HCT116 (cell line): ENCODE data around the gene ARHGEF25. TPM values are rescaled to one million over a fixed set of nuclear protein-coding genes. Genes with fewer than 3 reads are reported as not detected.

ENCODE experiments used
- ATAC-seq: fragments of 200-7000 bp; cut with Tn5 transposase; 2 replicates; pipeline ENCODE4 v1.9.1; 2020; ENCODE audit warnings: mild to moderate bottlenecking, moderate library complexity
- BruUV-seq: library from RNA; stranded (reverse); fragments of 400-500 nt; replicated peaks from 2 replicates; lab custom pipeline; 2021; lab: Mats Ljungman, UMichigan
- CTCF ChIA-PET: fragments of 300-600 bp; sonication (Branson Sonifier 250); formaldehyde crosslinking; loops from one replicate; lab custom pipeline; 2021; ENCODE audit warnings: antibody characterized with exemption; lab: Charles Lee
- POLR2A ChIA-PET: fragments of 300-600, 350-600 bp; sonication (Branson Sonifier 250); formaldehyde crosslinking; loops from one replicate; lab custom pipeline; 2021; ENCODE audit warnings: antibody characterized with exemption; lab: Charles Lee
- RAD21 ChIA-PET, 2 experiments: fragments of 300-600 bp; sonication (Branson Sonifier 250); formaldehyde crosslinking; loops; one replicate each; lab custom pipeline; 2023; ENCODE audit warnings: low total read pairs in 2 of 2; ENCODE audit not compliant: uncharacterized antibody in 2 of 2, unreplicated experiment in 2 of 2, low non-redundant PET in 1 of 2; lab: Charles Lee
- DNase-seq: peaks from one replicate; pipeline ENCODE4 v3.0.0-alpha.2; 2010; ENCODE audit warnings: low read depth, low spot score
- H2AFZ ChIP-seq: fragments of 200-600 bp; shearing (Covaris generic), sonication (generic); 2 replicates; pipeline ENCODE4 v1.6.1; 2017; ENCODE audit warnings: low read depth, mixed run types, mixed read lengths, antibody characterized with exemption, low read length; ENCODE audit not compliant: poor library complexity, severe bottlenecking
- H3K27ac ChIP-seq: 2 replicates; pipeline ENCODE4 v1.5.1; 2012; ENCODE audit warnings: low read depth, low read length
- H3K27me3 ChIP-seq: fragments of 200-600 bp; sonication (generic); 2 replicates; pipeline ENCODE4 v1.6.1; 2016; ENCODE audit warnings: mixed run types, low read length, mixed read lengths; ENCODE audit not compliant: insufficient read depth
- H3K36me3 ChIP-seq, 2 experiments: fragments of 200-500 bp in 1 of 2; fragments of 200-600 bp in 1 of 2; sonication (Bioruptor generic) in 1 of 2; sonication (generic) in 1 of 2; 2 replicates each; pipeline versions ENCODE4 v1.5.1 to v1.6.1; 2014 to 2016; ENCODE audit warnings: low read length in 2 of 2, inconsistent platforms in 1 of 2, mixed read lengths in 1 of 2, mixed run types in 1 of 2; ENCODE audit not compliant: insufficient read depth in 2 of 2, control insufficient read depth in 1 of 2
- H3K4me1 ChIP-seq, 2 experiments: fragments of 200-600 bp in 1 of 2; sonication (generic) in 1 of 2; 2 replicates each; pipeline versions ENCODE4 v1.5.1 to v1.6.1; 2012 to 2017; ENCODE audit warnings: low read length in 2 of 2, inconsistent platforms in 1 of 2, mild to moderate bottlenecking in 1 of 2, mixed read lengths in 1 of 2, mixed run types in 1 of 2, moderate library complexity in 1 of 2; ENCODE audit not compliant: insufficient read depth in 2 of 2, control insufficient read depth in 1 of 2
- H3K4me2 ChIP-seq: fragments of 200-600 bp; sonication (generic); 2 replicates; pipeline ENCODE4 v1.6.1; 2017; ENCODE audit warnings: mixed run types, low read length, mixed read lengths
- H3K4me3 ChIP-seq, 2 experiments: fragments of 200-600 bp in 1 of 2; sonication (generic) in 1 of 2; replicated peaks in 1 of 2; 2 replicates each; pipeline ENCODE4 v1.5.1; 2011 to 2016; ENCODE audit warnings: low read length in 2 of 2, control low read depth in 1 of 2, low read depth in 1 of 2, mild to moderate bottlenecking in 1 of 2, mixed read lengths in 1 of 2, mixed run types in 1 of 2
- H3K79me2 ChIP-seq: fragments of 200-600 bp; sonication (generic); 2 replicates; pipeline ENCODE4 v1.6.1; 2017; ENCODE audit warnings: mild to moderate bottlenecking, mixed run types, low read length, moderate library complexity, mixed read lengths; ENCODE audit not compliant: insufficient read depth
- H3K9ac ChIP-seq: fragments of 200-600 bp; sonication (generic); 2 replicates; pipeline ENCODE4 v1.6.1; 2016; ENCODE audit warnings: low read length, mixed read lengths
- H3K9me2 ChIP-seq: fragments of 200-600 bp; sonication (generic), shearing (Covaris generic); 2 replicates; pipeline ENCODE4 v1.6.1; 2017; ENCODE audit warnings: mixed run types, mild to moderate bottlenecking, moderate library complexity; ENCODE audit not compliant: insufficient read depth
- H3K9me3 ChIP-seq, 2 experiments: fragments of 200-500 bp in 1 of 2; fragments of 200-600 bp in 1 of 2; sonication (Bioruptor generic) in 1 of 2; sonication (generic) in 1 of 2; 2 replicates each; pipeline ENCODE4 v1.6.1; 2014 to 2017; ENCODE audit warnings: low read length in 2 of 2, mixed read lengths in 2 of 2, inconsistent platforms in 1 of 2, low read depth in 1 of 2, mild to moderate bottlenecking in 1 of 2, mixed run types in 1 of 2, moderate library complexity in 1 of 2; ENCODE audit not compliant: control insufficient read depth in 1 of 2, insufficient read depth in 1 of 2
- H4K20me1 ChIP-seq: fragments of 200-600 bp; sonication (generic), shearing (Covaris generic); 2 replicates; pipeline ENCODE4 v1.6.1; 2017; ENCODE audit warnings: mixed run types, mild to moderate bottlenecking, moderate library complexity; ENCODE audit not compliant: insufficient read depth
- CBX3 ChIP-seq: IDR thresholded peaks from 2 replicates; pipeline ENCODE4 v1.6.1; 2012; ENCODE audit warnings: low read depth
- CEBPB ChIP-seq: IDR thresholded peaks from 2 replicates; pipeline ENCODE4 v1.6.1; 2012; ENCODE audit warnings: low read depth
- EGR1 ChIP-seq: IDR thresholded peaks from 2 replicates; pipeline ENCODE4 v1.6.1; 2012; ENCODE audit warnings: low read depth
- ELF1 ChIP-seq: IDR thresholded peaks from 2 replicates; pipeline ENCODE4 v1.6.1; 2012; ENCODE audit warnings: low read depth, borderline replicate concordance
- EZH2 ChIP-seq: fragments of 200-600 bp; sonication (generic); IDR thresholded peaks from 2 replicates; pipeline ENCODE4 v1.6.1; 2017; ENCODE audit warnings: antibody characterized with exemption, mixed run types
- EZH2phosphoT487 ChIP-seq: fragments of 200-600 bp; IDR thresholded peaks from 2 replicates; pipeline ENCODE4 v1.6.1; 2018; ENCODE audit warnings: antibody characterized with exemption, borderline replicate concordance
- POLR2A ChIP-seq: IDR thresholded peaks from 2 replicates; pipeline ENCODE4 v1.7.0; 2011; ENCODE audit warnings: borderline replicate concordance; ENCODE audit not compliant: insufficient read depth, insufficient read length; ENCODE audit errors: extremely low read depth
- POLR2AphosphoS5 ChIP-seq: IDR thresholded peaks from 2 replicates; pipeline ENCODE4 v1.6.1; 2011; ENCODE audit warnings: mild to moderate bottlenecking, low read depth, low read length, moderate library complexity
- SIN3A ChIP-seq: IDR thresholded peaks from 2 replicates; pipeline ENCODE4 v1.6.1; 2012; ENCODE audit warnings: low read depth
- SP1 ChIP-seq: IDR thresholded peaks from 2 replicates; pipeline ENCODE4 v1.6.1; 2012; ENCODE audit warnings: low read depth
- SRF ChIP-seq: IDR thresholded peaks from 2 replicates; pipeline ENCODE4 v1.6.1; 2012; ENCODE audit warnings: low read depth
- YY1 ChIP-seq: IDR thresholded peaks from 2 replicates; pipeline ENCODE4 v1.6.1; 2011; ENCODE audit warnings: low read length, low read depth, moderate library complexity, mild to moderate bottlenecking; ENCODE audit not compliant: insufficient replicate concordance; ENCODE audit errors: extremely low read depth
- ZNF274 ChIP-seq: fragments of 200-500 bp; sonication (Bioruptor generic); IDR thresholded peaks from 2 replicates; pipeline ENCODE4 v1.6.1; 2014; ENCODE audit warnings: mild to moderate bottlenecking, low read depth, low read length, inconsistent platforms
- intact Hi-C: fragments of 100-400 bp; cut with micrococcal nuclease; formaldehyde crosslinking; loops from 2 replicates; pipeline ENCODE4 v1.10.0; 2022
- total RNA-seq: library from RNA; stranded (reverse); gene quantifications from one replicate; pipeline ENCODE4 v1.2.1, GENCODE V29; 2021; ENCODE audit not compliant: unreplicated experiment
- TF ChIP-seq, protein P1 (sequence below), 3 experiments: fragments of 200-600 bp in 1 of 3; sonication (generic) in 1 of 3; IDR thresholded peaks in 2 of 3; conservative IDR thresholded peaks in 1 of 3; 2 replicates each; pipeline ENCODE4 v1.5.1; 2012 to 2017; ENCODE audit warnings: low read depth in 2 of 3, low read length in 2 of 3, antibody characterized with exemption in 1 of 3, borderline replicate concordance in 1 of 3, control low read depth in 1 of 3, mild to moderate bottlenecking in 1 of 3, mixed read lengths in 1 of 3, mixed run types in 1 of 3, moderate library complexity in 1 of 3; ENCODE audit not compliant: insufficient read depth in 1 of 3
- TF ChIP-seq, protein P2 (sequence below): IDR thresholded peaks from 2 replicates; pipeline ENCODE4 v1.6.1; 2012; ENCODE audit warnings: low read depth
- TF ChIP-seq, protein P3 (sequence below): IDR thresholded peaks from 2 replicates; pipeline ENCODE4 v1.6.1; 2012

ARHGEF25 gene
- total RNA-seq, 1 experiment from 2014 or later = 3.6 TPM

DNA sequence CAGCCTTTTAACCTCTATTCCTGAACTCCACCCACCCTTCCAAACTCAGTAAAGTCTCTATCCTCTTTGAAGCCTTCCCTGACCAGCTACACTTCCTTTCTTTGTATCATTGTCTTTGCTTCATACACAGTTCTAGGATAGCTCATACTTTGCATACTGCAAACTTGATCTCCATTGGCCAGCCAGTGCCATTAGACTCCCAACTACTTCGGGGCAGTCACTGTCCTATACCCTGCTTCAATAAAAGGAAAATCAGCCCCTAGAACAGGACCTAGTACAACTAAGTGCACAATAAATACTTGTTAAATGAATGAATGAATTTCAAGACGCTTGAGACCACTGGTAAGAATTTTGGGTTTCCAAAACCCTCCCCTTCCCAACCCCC lies 20.8 kb upstream of the ARHGEF25 start (continued):
- TF ChIP-seq POLR2AphosphoS5 (no peak), EGR1 (no peak), POLR2A (no peak), SRF (no peak), SP1 (no peak)

DNA sequence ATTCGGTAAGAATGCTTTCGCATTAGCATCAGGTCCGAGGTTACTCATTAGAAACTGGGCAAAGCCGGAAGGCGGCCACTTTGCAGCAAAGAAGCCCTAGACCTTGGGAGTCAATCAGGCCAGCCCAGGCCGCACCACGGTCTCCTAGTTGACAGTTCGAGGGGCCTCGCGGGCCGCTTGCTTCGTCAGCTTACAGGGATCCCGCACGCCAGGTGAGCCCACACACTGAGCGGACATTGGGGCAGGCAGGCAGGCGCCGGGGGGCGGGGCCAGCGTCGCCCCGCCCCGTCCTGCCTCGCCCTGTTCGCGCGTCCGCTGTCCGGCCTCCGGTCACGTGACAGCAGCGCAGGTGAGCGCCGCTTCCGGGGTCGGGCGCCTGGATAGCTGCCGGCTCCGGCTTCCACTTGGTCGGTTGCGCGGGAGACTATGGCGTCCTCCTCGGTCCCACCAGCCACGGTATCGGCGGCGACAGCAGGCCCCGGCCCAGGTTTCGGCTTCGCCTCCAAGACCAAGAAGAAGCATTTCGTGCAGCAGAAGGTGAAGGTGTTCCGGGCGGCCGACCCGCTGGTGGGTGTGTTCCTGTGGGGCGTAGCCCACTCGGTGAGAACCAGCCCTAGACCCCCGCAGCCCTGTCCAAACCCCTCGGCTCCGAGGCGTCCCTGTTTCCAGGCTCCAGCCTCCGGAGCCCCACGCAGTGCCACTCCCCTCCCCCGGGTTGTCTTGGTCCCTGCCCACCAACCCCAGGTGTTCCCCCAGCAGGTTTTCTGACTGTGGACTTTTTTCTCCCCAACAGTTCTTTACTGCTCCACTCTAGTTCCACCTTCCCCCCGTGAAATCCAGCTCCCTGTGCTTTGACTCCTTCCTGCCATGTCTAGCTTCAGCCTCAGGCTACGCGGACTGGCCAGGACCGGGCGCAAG lies 20.1 kb upstream of the ARHGEF25 start, which contains the start of gene PIP4K2C:
PIP4K2C (plus strand) TSS at position 329 of the 918 bp plus-strand sequence; CDS start at position 427, 98 bp downstream.
- H3K27me3 ChIP-seq = no peaks in the 10 kb centered on the region
- H3K36me3 ChIP-seq = peaks cover 3 to 10% of the 10 kb centered on the region in 2 experiments; a peak in 2 of 4 replicates
- peaks cover 14% of the 10 kb centered on the region for H3K79me2 ChIP-seq
- H4K20me1 ChIP-seq = no peaks in the 10 kb centered on the region
- no TSS peak for BruUV-seq
- peak within 1 kb of the TSS; percentile 94 to 95 for H3K4me3 ChIP-seq
- peak within 1 kb of the TSS; percentile 81 for H3K9ac ChIP-seq
- no peaks in the 10 kb centered on the region for H3K9me3 ChIP-seq
- peak; percentile 94 for ATAC-seq
- H2AFZ ChIP-seq = peak within 1 kb of the TSS; percentile 66
- no peaks in the 10 kb centered on the region for H3K9me2 ChIP-seq
- intact Hi-C loops = loop anchor here (2.0 kb wide), 1 partner anchor 42 kb away; the partner anchor contains the start of gene B4GALNT1
- CTCF ChIA-PET = interaction anchor here (3.4 kb wide), 1 partner anchor 8 kb away, joined by 18 read pairs; no protein-coding TSS in a partner anchor
- H3K4me2 ChIP-seq = peak within 1 kb of the TSS; percentile 77
- H3K27ac ChIP-seq = peak within 1 kb of the TSS; percentile 42
- DNase-seq = peak; percentile 61
- H3K4me1 ChIP-seq = peaks cover 6 to 18% of the 10 kb centered on the region in 2 experiments; a peak in 3 of 4 replicates
- POLR2A ChIA-PET = no interaction called here
- RAD21 ChIA-PET = no interaction called here
- 0 out of 2 replicates have a peak, but pooled peaks have one; percentile 44 for TF ChIP-seq CBX3
- peak; percentile 72 for TF ChIP-seq YY1
- TF ChIP-seq, protein P1, sequence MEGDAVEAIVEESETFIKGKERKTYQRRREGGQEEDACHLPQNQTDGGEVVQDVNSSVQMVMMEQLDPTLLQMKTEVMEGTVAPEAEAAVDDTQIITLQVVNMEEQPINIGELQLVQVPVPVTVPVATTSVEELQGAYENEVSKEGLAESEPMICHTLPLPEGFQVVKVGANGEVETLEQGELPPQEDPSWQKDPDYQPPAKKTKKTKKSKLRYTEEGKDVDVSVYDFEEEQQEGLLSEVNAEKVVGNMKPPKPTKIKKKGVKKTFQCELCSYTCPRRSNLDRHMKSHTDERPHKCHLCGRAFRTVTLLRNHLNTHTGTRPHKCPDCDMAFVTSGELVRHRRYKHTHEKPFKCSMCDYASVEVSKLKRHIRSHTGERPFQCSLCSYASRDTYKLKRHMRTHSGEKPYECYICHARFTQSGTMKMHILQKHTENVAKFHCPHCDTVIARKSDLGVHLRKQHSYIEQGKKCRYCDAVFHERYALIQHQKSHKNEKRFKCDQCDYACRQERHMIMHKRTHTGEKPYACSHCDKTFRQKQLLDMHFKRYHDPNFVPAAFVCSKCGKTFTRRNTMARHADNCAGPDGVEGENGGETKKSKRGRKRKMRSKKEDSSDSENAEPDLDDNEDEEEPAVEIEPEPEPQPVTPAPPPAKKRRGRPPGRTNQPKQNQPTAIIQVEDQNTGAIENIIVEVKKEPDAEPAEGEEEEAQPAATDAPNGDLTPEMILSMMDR (IDR thresholded peaks at IDR 0.05 in 2 of 3, conservative IDR thresholded peaks at IDR 0.05 in 1 of 3; ENCODE audit: borderline replicate concordance in 1 of 3, insufficient read depth in 1 of 3, low read depth in 2 of 3, low read length in 2 of 3) = no peak
- TF ChIP-seq SIN3A = peak; percentile 86
- TF ChIP-seq, protein P2, sequence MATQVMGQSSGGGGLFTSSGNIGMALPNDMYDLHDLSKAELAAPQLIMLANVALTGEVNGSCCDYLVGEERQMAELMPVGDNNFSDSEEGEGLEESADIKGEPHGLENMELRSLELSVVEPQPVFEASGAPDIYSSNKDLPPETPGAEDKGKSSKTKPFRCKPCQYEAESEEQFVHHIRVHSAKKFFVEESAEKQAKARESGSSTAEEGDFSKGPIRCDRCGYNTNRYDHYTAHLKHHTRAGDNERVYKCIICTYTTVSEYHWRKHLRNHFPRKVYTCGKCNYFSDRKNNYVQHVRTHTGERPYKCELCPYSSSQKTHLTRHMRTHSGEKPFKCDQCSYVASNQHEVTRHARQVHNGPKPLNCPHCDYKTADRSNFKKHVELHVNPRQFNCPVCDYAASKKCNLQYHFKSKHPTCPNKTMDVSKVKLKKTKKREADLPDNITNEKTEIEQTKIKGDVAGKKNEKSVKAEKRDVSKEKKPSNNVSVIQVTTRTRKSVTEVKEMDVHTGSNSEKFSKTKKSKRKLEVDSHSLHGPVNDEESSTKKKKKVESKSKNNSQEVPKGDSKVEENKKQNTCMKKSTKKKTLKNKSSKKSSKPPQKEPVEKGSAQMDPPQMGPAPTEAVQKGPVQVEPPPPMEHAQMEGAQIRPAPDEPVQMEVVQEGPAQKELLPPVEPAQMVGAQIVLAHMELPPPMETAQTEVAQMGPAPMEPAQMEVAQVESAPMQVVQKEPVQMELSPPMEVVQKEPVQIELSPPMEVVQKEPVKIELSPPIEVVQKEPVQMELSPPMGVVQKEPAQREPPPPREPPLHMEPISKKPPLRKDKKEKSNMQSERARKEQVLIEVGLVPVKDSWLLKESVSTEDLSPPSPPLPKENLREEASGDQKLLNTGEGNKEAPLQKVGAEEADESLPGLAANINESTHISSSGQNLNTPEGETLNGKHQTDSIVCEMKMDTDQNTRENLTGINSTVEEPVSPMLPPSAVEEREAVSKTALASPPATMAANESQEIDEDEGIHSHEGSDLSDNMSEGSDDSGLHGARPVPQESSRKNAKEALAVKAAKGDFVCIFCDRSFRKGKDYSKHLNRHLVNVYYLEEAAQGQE = no peak
- TF ChIP-seq CEBPB = no peak
- no peak for TF ChIP-seq SRF
- TF ChIP-seq POLR2AphosphoS5 = peak; percentile 96
- TF ChIP-seq EZH2 = no peak
- no peak for TF ChIP-seq EZH2phosphoT487
- peak; percentile 89 for TF ChIP-seq POLR2A
- no peak for TF ChIP-seq ZNF274
- 0 out of 2 replicates have a peak, but pooled peaks have one; percentile 50 for TF ChIP-seq SP1
- TF ChIP-seq, protein P3, sequence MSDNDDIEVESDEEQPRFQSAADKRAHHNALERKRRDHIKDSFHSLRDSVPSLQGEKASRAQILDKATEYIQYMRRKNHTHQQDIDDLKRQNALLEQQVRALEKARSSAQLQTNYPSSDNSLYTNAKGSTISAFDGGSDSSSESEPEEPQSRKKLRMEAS = peak; percentile 85
- TF ChIP-seq ELF1 = peak; percentile 92
